Measurements from ENCODE around the gene CDH22. TPM values are rescaled to one million over a fixed set of nuclear protein-coding genes. Genes with fewer than 3 reads are reported as not detected.

CDH22 gene
- total RNA-seq, 1 experiment from 2014 or later = not detected

GRCh38 chr20:46172455-46172854 lies 135.8 kb downstream of the CDH22 start:
- no TSS peak for BruUV-seq (replicated peaks)
- peaks cover 67% of the 10 kb centered on the region for H3K27me3 Mint-ChIP-seq (ENCODE audit: insufficient read depth, unreplicated experiment)
- no peak overlapping the region for H3K4me3 Mint-ChIP-seq (ENCODE audit: unreplicated experiment)
- H3K9me3 Mint-ChIP-seq (ENCODE audit: unreplicated experiment) = no peaks in the 10 kb centered on the region
- ChIA-PET CTCF (interaction anchor here (0.6 to 2.1 kb wide), 4 partner anchors 28 to 205 kb away, joined by 3 to 5 read pairs (median 3); no protein-coding TSS in a partner anchor), POLR2A (no interaction called here)
- DNase-seq (ENCODE audit: unreplicated experiment) = no peak
- no peak for TF ChIP-seq CTCF (IDR thresholded peaks at IDR 0.05; ENCODE audit: unreplicated experiment)
- intact Hi-C loops (cut with micrococcal nuclease) = no loop called here
- no peaks in the 10 kb centered on the region for H3K4me1 Mint-ChIP-seq (ENCODE audit: insufficient read depth, unreplicated experiment)
- no peaks in the 10 kb centered on the region for H3K36me3 Mint-ChIP-seq (ENCODE audit: insufficient read depth, unreplicated experiment)
- H3K27ac Mint-ChIP-seq (ENCODE audit: low read depth, unreplicated experiment) = no peak overlapping the region

GRCh38 chr20:46171909-46172308 lies 136.4 kb downstream of the CDH22 start:
- no peak for DNase-seq (ENCODE audit: unreplicated experiment)
- Mint-ChIP-seq H3K4me3 (ENCODE audit: unreplicated experiment) (no peak overlapping the region), H3K36me3 (ENCODE audit: insufficient read depth, unreplicated experiment) (no peaks in the 10 kb centered on the region), H3K27me3 (ENCODE audit: insufficient read depth, unreplicated experiment) (peaks cover 66% of the 10 kb centered on the region), H3K27ac (ENCODE audit: low read depth, unreplicated experiment) (peak overlapping the region; percentile 1), H3K4me1 (ENCODE audit: insufficient read depth, unreplicated experiment) (no peaks in the 10 kb centered on the region), H3K9me3 (ENCODE audit: unreplicated experiment) (no peaks in the 10 kb centered on the region)
- ChIA-PET POLR2A (no interaction called here), CTCF (interaction anchor here (2.1 kb wide), 1 partner anchor 39 kb away, joined by 5 read pairs; no protein-coding TSS in a partner anchor)
- no TSS peak for BruUV-seq (replicated peaks)
- no peak for TF ChIP-seq CTCF (IDR thresholded peaks at IDR 0.05; ENCODE audit: unreplicated experiment)
- intact Hi-C loops (cut with micrococcal nuclease) = no loop called here

GRCh38 chr20:46171476-46171875 lies 136.8 kb downstream of the CDH22 start:
- intact Hi-C loops (cut with micrococcal nuclease) = no loop called here
- no TSS peak for BruUV-seq (replicated peaks)
- Mint-ChIP-seq H3K36me3 (ENCODE audit: insufficient read depth, unreplicated experiment) (no peaks in the 10 kb centered on the region), H3K27me3 (ENCODE audit: insufficient read depth, unreplicated experiment) (peaks cover 62% of the 10 kb centered on the region), H3K27ac (ENCODE audit: low read depth, unreplicated experiment) (peak overlapping the region; percentile 1), H3K9me3 (ENCODE audit: unreplicated experiment) (no peaks in the 10 kb centered on the region), H3K4me1 (ENCODE audit: insufficient read depth, unreplicated experiment) (no peaks in the 10 kb centered on the region), H3K4me3 (ENCODE audit: unreplicated experiment) (no peak overlapping the region)
- no peak for TF ChIP-seq CTCF (IDR thresholded peaks at IDR 0.05; ENCODE audit: unreplicated experiment)
- ChIA-PET POLR2A (interaction anchor here (0.7 kb wide), 1 partner anchor 141 kb away, joined by 4 read pairs; no protein-coding TSS in a partner anchor), CTCF (interaction anchor here (2.1 kb wide), 1 partner anchor 39 kb away, joined by 5 read pairs; no protein-coding TSS in a partner anchor)
- no peak for DNase-seq (ENCODE audit: unreplicated experiment)

GRCh38 chr20:46169245-46170171 lies 138.8 kb downstream of the CDH22 start:
- BruUV-seq (replicated peaks) = no TSS peak
- Mint-ChIP-seq H3K4me3 (ENCODE audit: unreplicated experiment) (no peak overlapping the region), H3K9me3 (ENCODE audit: unreplicated experiment) (no peaks in the 10 kb centered on the region), H3K4me1 (ENCODE audit: insufficient read depth, unreplicated experiment) (no peaks in the 10 kb centered on the region), H3K36me3 (ENCODE audit: insufficient read depth, unreplicated experiment) (no peaks in the 10 kb centered on the region), H3K27me3 (ENCODE audit: insufficient read depth, unreplicated experiment) (peaks cover 53% of the 10 kb centered on the region), H3K27ac (ENCODE audit: low read depth, unreplicated experiment) (no peak overlapping the region)
- intact Hi-C loops (cut with micrococcal nuclease) = no loop called here
- TF ChIP-seq CTCF (IDR thresholded peaks at IDR 0.05; ENCODE audit: unreplicated experiment) = no peak
- DNase-seq (ENCODE audit: unreplicated experiment) = no peak
- ChIA-PET POLR2A (no interaction called here), CTCF (interaction anchor here (0.6 to 1.1 kb wide), 4 partner anchors 11 to 137 kb away, joined by 3 to 4 read pairs (median 3); no protein-coding TSS in a partner anchor)
